G401.6 (cell line): ENCODE measurements around the gene NTF3.

Experiments used
- FAIRE-seq: peaks from 2 replicates; lab custom pipeline; 2012; peaks lifted over from hg19 to GRCh38; lab: Jason Lieb, UNC

NTF3 gene

DNA sequence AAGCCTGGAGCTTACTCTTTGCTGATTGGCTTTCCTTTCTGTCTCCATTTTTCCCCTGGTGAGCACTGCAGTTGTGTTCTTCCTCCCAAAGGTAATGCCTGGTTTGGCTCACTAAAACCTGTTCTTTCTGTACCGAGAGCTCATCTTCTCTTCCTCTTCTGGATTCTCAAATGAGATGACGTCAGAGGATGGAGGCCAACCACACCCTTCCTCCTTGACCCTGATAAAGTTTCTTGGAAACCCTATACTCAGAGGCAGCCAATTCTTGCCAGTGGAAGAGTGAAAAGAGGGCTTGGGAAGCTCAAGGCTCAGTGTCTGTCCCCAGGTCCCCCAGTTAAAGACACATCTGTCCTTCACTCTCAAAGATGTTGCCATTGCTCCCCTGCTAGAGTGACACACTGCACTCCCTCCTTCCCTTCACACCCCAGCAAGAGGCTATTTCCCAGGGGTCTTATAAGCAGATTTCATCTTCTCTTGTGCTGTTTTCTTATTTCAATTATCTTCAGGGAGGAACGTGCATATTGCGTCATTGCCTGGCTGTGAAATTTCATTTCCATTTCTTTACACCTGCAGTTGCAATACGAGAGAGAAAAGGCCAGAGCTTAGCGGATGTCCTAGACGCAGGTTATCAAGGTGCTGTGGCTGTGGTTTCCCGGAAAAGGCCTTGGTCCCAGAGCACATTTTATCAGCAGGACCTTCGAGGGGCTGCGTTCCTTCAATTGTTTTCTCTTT, 27.3 kb downstream of the NTF3 start:
- FAIRE-seq = no peak

DNA sequence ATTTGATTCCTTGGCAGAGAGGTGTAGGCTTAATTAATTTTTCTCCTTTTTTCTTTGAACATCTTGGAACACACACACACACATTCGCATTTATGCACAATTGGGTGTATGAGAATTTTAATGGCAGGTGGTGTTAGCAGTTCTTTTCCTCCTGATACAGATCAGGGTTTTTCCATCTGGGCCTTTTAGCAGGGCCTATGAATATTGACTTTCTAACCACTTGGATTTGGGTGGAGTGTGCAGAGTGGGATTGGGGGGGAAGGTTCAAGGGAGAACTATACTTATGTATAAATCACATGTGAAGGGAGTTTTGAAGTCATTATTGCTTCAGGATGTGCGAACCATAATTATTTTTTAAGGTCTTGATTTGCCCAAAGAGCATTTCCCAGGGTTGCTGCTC, 28.9 kb downstream of the NTF3 start:
- no peak for FAIRE-seq

DNA sequence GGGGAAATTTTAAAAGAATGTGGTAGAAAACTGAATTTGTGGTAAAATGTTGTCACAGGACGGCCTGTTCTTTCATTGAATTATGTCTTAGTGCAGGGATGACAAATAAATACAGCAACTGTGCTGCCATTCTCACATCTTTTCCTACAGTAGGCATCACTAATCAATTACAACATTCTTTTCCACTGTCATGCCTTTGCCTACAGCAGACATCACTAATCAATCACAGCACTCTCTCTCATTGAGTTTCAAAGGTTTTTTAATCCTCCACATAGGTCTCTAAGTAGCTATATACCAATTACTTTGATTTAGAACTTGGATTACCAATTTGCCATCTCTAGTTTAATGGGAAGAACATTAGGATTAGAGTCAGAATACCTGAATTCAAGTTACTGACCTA, 30.1 kb downstream of the NTF3 start:
- no peak for FAIRE-seq

DNA sequence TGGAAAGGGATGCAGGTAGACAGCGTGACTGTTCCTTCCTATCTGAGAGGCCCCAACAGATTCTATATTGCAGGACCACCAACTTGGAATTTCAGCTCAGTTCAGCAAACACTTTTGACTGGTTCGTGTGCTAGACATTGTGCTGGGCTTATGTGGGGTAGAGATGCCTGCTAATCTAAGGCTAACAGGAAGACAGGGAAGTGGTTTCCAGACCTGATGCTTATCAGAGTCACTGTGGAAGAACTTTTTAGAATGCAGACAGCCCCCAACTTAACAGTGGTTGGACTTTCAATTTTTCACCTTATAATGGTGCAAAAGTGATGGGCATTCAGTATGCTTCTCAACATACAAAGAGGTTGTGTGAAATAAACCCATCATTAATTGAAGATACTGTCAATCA, 32.2 kb downstream of the NTF3 start:
- no peak for FAIRE-seq

- FAIRE-seq = no peak
Observed at GRCh38 chr12:5465384-5465783, 33.5 kb downstream of the NTF3 start.

- no peak for FAIRE-seq
Observed at GRCh38 chr12:5466521-5466960, 34.6 kb downstream of the NTF3 start.

GRCh38 chr12:5467931-5468330, 36.0 kb downstream of the NTF3 start:
- FAIRE-seq = no peak

GRCh38 chr12:5470221-5470620, 38.3 kb downstream of the NTF3 start:
- FAIRE-seq = no peak

DNA sequence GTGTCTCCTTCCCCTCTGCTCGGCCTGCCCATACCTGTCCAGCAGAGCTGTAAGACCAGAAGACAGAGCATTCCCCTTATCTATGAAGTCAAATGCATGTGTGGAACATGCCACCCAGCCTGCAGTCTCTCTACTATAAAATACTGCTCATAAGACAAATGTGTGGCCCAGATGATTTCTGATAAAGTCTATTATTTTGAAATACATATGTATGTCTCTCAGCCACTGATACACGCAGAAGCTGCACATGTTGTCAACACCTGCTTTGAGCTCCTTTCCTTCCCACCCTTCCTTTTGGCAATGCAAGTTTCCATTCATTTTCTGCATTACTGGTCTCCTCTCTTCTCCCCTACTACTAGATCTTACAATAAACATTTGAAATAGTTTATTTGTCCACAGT, 38.8 kb downstream of the NTF3 start:
- FAIRE-seq = no peak

- FAIRE-seq = no peak
Observed at GRCh38 chr12:5473076-5473782, 41.3 kb downstream of the NTF3 start.

DNA sequence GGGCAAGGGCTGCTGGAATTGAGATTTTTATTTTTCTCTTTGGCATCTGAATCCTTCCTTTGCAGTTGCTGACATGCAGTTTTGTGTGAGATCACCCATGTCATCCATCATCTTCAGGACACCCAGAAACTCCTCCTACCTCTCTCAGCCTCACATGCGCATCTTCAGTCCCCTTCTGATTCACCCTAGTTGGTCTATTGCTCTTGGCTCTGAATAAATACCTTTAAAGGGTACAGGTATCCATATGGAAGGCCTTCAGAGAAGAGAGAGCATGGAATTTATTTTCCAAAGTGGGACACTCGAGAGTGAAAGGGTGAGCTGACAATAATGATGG, 41.8 kb downstream of the NTF3 start:
- FAIRE-seq = no peak

DNA sequence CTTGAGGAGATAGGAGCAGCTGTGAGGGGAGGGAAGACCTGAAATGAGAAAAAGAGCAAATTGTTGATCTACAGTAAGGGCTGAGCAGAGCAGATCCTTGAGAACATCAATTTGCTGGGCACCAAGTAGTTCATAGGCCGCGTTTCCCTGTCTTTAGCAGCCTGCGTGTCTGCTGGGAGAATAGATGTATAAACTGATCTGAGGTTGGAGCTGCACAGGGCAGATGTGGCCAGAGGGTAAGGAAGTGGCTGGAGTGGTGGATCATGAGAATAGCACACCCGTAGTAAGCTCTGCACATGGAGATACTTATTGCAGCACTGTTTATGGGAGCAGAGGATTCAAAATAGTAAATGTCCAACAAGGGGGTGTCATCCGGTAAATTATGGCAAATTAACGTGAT, 44.4 kb downstream of the NTF3 start:
- FAIRE-seq = no peak

DNA sequence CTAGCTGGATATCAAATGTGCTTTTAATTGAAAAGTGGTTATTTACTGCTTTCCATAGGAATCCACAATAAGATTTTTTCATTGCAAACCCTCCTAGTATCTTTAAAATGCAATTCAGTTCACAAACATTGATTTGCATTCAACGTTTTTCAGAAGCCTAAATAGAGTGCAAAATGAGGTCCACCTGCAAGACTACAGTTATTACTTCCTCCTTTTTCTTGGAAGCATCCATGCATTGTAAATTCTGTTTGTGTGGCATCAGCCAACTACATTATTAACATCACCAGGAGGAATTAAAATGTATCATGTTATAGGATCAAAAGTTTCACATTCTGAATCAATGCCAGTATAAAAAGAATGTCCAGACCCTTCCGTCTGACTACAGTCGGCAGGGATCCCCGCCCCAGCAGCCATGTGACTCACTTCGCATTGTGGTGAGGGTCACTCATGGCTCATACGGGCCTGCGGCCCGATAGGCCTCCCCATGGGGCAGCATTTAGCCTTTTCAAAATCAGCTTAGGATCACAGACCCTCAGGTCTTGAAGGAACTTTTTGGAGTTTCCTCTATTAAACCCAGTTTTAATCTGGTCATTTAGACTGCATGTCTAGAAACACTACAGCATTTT, 46.3 kb downstream of the NTF3 start:
- FAIRE-seq = no peak

- no peak for FAIRE-seq
Observed at GRCh38 chr12:5479761-5480160, 47.9 kb downstream of the NTF3 start.

GRCh38 chr12:5480218-5480937, 48.5 kb downstream of the NTF3 start:
- no peak for FAIRE-seq

DNA sequence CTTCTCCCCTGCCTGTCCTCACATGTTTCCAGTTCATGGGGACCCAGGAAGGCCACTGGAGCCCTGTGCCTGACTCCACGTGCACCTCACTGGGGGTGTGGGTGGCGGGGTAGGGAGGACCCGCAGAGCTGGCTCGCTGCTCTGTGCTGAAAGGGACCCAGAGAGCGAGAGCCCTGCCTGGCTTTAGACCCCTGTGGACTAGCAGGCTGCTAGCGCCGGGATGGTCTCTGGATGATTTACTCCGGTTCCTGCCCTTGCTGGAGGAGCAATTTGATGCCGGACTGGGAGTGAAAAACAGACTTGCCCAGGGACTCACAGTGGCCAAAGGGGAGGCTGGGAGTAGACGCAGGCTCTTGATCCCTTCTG, 49.0 kb downstream of the NTF3 start:
- FAIRE-seq = no peak

- no peak for FAIRE-seq
Observed at GRCh38 chr12:5481645-5482044, 49.7 kb downstream of the NTF3 start.

- FAIRE-seq = no peak
Observed at GRCh38 chr12:5484426-5484825, 52.5 kb downstream of the NTF3 start.

DNA sequence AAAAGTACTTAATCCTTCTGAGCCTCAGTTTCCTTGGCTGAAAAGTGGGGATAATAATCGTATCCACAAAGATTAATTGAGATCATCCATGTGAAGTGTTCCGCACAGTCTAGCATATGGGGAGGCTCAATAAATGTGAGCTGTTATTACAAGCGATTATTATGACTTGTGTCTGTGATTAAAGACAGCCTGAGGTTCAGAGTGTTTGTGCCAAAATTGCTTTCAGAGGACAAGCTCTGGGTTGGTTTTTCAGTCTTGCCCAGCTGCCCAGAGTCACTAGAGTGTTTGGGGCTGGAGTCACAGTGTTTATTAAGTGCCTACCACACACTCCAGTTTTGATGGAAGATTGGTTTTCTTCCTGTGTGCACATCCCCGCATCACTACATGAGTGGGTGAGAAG, 53.5 kb downstream of the NTF3 start:
- no peak for FAIRE-seq

GRCh38 chr12:5487076-5487475, 55.2 kb downstream of the NTF3 start:
- FAIRE-seq = no peak

- FAIRE-seq = no peak
Observed at GRCh38 chr12:5487948-5488625, 56.2 kb downstream of the NTF3 start.

DNA sequence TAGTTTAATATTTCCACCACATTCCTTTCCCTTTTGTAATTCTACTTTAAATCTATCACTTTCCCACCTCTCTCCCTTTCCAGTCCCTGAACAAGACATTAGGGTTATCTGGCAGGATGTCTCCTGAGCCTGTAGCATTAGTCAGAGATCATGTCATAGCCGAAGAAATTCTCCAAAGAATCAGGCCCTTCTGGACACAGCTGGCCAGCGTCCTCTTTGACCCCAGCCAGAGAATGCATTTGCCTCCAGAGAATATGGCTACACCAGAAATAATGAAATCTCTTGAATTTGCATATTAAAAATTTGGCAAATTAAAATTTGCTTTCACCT, 56.7 kb downstream of the NTF3 start:
- no peak for FAIRE-seq

- no peak for FAIRE-seq
Observed at GRCh38 chr12:5489017-5489416, 57.1 kb downstream of the NTF3 start.
